HG03060 (cell line): Measurements from ENCODE around the gene RC3H2.
A peak's percentile ranks its signal among the peaks of the same experiment; 100 is the strongest.
"Not testable (repeated sequence)": the region's sequence is repeated elsewhere in the genome, so short reads cannot be mapped to it uniquely, and the experiment has no call there.

Experiments used
- ATAC-seq: cut with Tn5 transposase; IDR thresholded peaks from one replicate; pipeline ENCODE4 v1.9.1; 2021; ENCODE audit warnings: low read depth, moderate number of reproducible peaks; ENCODE audit not compliant: unreplicated experiment

Gene RC3H2

GRCh38 chr9:122848256-122848943 is 56.8 kb downstream of the RC3H2 start:
- no peak for ATAC-seq

GRCh38 chr9:122846371-122846940 is 58.7 kb downstream of the RC3H2 start:
- ATAC-seq = no peak

- ATAC-seq = no peak
Measured at GRCh38 chr9:122845116-122845515, 60.0 kb downstream of the RC3H2 start.

GRCh38 chr9:122844137-122844536 is 61.0 kb downstream of the RC3H2 start:
- ATAC-seq = no peak

GRCh38 chr9:122841501-122841900 is 63.7 kb downstream of the RC3H2 start:
- no peak for ATAC-seq

GRCh38 chr9:122838441-122838840 is 66.7 kb downstream of the RC3H2 start:
- not testable (repeated sequence) for ATAC-seq

- no peak for ATAC-seq
Measured at GRCh38 chr9:122837266-122837850, 67.8 kb downstream of the RC3H2 start.

- no peak for ATAC-seq
Measured at GRCh38 chr9:122835313-122835731, 69.8 kb downstream of the RC3H2 start.

GRCh38 chr9:122832194-122832593 is 73.0 kb downstream of the RC3H2 start:
- ATAC-seq = no peak

GRCh38 chr9:122828965-122829284 is 76.2 kb downstream of the RC3H2 start:
- not testable (repeated sequence) for ATAC-seq

- ATAC-seq = peak; percentile 10
Measured at GRCh38 chr9:122827761-122828093, 77.4 kb downstream of the RC3H2 start.

GRCh38 chr9:122822938-122823337 is 82.2 kb downstream of the RC3H2 start:
- no peak for ATAC-seq

- ATAC-seq = no peak
Measured at GRCh38 chr9:122822056-122822455, 83.1 kb downstream of the RC3H2 start.

GRCh38 chr9:122821278-122821943 is 83.7 kb downstream of the RC3H2 start:
- no peak for ATAC-seq

- ATAC-seq = no peak
Measured at GRCh38 chr9:122820490-122820845, 84.7 kb downstream of the RC3H2 start.

GRCh38 chr9:122819791-122820489 is 85.2 kb downstream of the RC3H2 start:
- ATAC-seq = no peak

GRCh38 chr9:122819326-122819725 is 85.8 kb downstream of the RC3H2 start:
- no peak for ATAC-seq

GRCh38 chr9:122816163-122816867 is 88.8 kb downstream of the RC3H2 start:
- ATAC-seq = no peak

GRCh38 chr9:122815544-122815943 is 89.6 kb downstream of the RC3H2 start:
- ATAC-seq = no peak

- ATAC-seq = no peak
Measured at GRCh38 chr9:122814545-122814944, 90.6 kb downstream of the RC3H2 start.

- ATAC-seq = no peak
Measured at GRCh38 chr9:122812736-122813135, 92.4 kb downstream of the RC3H2 start.
